ENCODE data around the gene PAK3. TPM values are rescaled to one million over a fixed set of nuclear protein-coding genes. Genes with fewer than 3 reads are reported as not detected.

Gene PAK3
- total RNA-seq, 1 donor from 2014 or later: 4.0 TPM

DNA sequence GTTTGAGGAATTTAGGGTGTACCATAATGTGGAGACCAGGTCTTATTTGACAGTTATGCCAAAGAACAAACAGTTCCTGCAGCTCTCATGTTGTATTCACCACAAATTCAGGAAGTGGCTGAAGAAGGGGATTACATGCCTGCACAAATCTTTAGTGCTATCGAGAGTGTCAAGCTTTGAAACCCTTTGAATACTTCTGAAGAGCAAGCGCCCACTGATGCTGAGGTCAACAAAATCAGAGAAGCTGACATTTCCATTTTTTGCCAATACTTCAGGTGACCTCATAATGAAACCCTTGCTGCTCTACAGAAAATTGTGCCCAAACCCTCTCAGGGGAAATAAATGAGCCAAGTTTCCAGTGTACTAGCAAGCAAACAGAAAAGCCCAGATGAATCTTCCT lies 28.4 kb downstream of the PAK3 start:
- TF ChIP-seq, protein P1, sequence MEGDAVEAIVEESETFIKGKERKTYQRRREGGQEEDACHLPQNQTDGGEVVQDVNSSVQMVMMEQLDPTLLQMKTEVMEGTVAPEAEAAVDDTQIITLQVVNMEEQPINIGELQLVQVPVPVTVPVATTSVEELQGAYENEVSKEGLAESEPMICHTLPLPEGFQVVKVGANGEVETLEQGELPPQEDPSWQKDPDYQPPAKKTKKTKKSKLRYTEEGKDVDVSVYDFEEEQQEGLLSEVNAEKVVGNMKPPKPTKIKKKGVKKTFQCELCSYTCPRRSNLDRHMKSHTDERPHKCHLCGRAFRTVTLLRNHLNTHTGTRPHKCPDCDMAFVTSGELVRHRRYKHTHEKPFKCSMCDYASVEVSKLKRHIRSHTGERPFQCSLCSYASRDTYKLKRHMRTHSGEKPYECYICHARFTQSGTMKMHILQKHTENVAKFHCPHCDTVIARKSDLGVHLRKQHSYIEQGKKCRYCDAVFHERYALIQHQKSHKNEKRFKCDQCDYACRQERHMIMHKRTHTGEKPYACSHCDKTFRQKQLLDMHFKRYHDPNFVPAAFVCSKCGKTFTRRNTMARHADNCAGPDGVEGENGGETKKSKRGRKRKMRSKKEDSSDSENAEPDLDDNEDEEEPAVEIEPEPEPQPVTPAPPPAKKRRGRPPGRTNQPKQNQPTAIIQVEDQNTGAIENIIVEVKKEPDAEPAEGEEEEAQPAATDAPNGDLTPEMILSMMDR (IDR thresholded peaks at IDR 0.05; ENCODE audit: unreplicated experiment): no peak
- Mint-ChIP-seq H3K9me3 (ENCODE audit: unreplicated experiment) (no peaks in the 10 kb centered on the region), H3K27ac (ENCODE audit: unreplicated experiment) (no peak overlapping the region), H3K4me3 (ENCODE audit: unreplicated experiment) (no peak overlapping the region), H3K4me1 (ENCODE audit: unreplicated experiment) (no peaks in the 10 kb centered on the region), H3K36me3 (ENCODE audit: low read depth, unreplicated experiment) (no peaks in the 10 kb centered on the region), H3K27me3 (ENCODE audit: unreplicated experiment) (no peaks in the 10 kb centered on the region)
- DNase-seq (ENCODE audit: low spot score): no peak

DNA sequence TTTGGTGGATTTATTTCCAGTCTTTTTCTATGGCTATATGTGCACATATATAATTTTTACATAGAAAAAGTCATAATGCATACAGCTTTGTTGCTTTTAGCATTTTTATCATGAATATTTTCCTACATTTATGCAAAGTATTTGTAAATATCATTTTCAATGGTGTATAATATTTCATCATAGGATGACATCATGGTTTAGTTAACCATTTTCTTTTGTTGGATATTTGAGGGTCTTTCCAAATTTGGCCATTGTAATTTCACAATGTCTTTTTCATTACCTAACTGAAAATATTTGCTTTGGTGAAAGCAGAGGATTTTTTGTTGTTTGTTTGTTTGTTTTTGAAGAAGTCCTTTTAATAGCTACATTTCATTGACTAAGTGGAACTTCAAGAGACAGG lies 31.0 kb downstream of the PAK3 start:
- TF ChIP-seq, protein P1 (IDR thresholded peaks at IDR 0.05; ENCODE audit: unreplicated experiment): no peak
- H3K4me1 Mint-ChIP-seq (ENCODE audit: unreplicated experiment): no peaks in the 10 kb centered on the region
- DNase-seq (ENCODE audit: low spot score): no peak
- no peak overlapping the region for H3K27ac Mint-ChIP-seq (ENCODE audit: unreplicated experiment)
- no peaks in the 10 kb centered on the region for H3K9me3 Mint-ChIP-seq (ENCODE audit: unreplicated experiment)
- no peak overlapping the region for H3K4me3 Mint-ChIP-seq (ENCODE audit: unreplicated experiment)
- no peaks in the 10 kb centered on the region for H3K36me3 Mint-ChIP-seq (ENCODE audit: low read depth, unreplicated experiment)
- H3K27me3 Mint-ChIP-seq (ENCODE audit: unreplicated experiment): no peaks in the 10 kb centered on the region

DNA sequence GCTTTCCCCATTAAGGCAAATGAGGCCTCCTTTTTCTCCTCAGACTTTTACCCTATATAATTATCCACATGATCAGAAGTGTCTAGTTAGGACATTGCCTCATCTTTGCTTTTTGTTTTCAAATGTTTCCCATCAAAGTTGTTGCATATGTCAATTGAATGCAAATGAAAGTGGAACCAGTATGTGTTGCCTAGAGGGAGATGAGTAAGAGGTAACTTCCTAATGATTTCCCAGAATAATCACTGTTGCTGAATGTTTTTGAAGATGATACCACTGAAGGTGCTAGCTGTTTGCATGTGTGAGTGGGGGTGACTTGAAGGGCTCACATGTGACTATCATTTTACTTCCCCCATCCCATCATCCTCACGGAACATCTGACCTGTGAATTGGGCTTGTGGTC lies 33.9 kb downstream of the PAK3 start:
- H3K27ac Mint-ChIP-seq (ENCODE audit: unreplicated experiment): no peak overlapping the region
- H3K36me3 Mint-ChIP-seq (ENCODE audit: low read depth, unreplicated experiment): no peaks in the 10 kb centered on the region
- no peaks in the 10 kb centered on the region for H3K27me3 Mint-ChIP-seq (ENCODE audit: unreplicated experiment)
- DNase-seq (ENCODE audit: low spot score): no peak
- no peak overlapping the region for H3K4me3 Mint-ChIP-seq (ENCODE audit: unreplicated experiment)
- no peaks in the 10 kb centered on the region for H3K9me3 Mint-ChIP-seq (ENCODE audit: unreplicated experiment)
- H3K4me1 Mint-ChIP-seq (ENCODE audit: unreplicated experiment): peaks cover 4% of the 10 kb centered on the region
- TF ChIP-seq, protein P1 (IDR thresholded peaks at IDR 0.05; ENCODE audit: unreplicated experiment): no peak

DNA sequence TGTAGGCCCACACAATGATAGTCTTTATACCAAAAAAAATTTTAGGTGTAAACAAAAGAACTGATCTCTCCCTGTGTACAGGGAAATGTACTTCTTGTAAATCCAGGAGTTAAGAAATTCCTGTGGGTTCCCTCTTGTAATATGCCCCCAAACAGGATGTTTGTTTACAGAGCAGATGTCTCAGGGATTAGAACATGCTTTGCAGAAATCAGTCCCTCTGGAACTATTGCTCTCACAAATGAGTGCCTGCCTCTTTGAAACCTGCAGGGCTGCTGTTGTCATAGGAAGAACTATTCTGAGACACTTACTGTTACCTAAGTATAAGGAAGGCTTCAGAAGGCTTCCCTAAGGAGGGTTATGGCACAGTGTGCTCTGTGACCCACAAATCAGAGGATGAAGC lies 35.6 kb downstream of the PAK3 start:
- TF ChIP-seq, protein P1 (IDR thresholded peaks at IDR 0.05; ENCODE audit: unreplicated experiment): no peak
- Mint-ChIP-seq H3K36me3 (ENCODE audit: low read depth, unreplicated experiment) (no peaks in the 10 kb centered on the region), H3K4me1 (ENCODE audit: unreplicated experiment) (peaks cover 4% of the 10 kb centered on the region), H3K27ac (ENCODE audit: unreplicated experiment) (no peak overlapping the region), H3K4me3 (ENCODE audit: unreplicated experiment) (no peak overlapping the region), H3K27me3 (ENCODE audit: unreplicated experiment) (no peaks in the 10 kb centered on the region), H3K9me3 (ENCODE audit: unreplicated experiment) (no peaks in the 10 kb centered on the region)
- DNase-seq (ENCODE audit: low spot score): no peak

DNA sequence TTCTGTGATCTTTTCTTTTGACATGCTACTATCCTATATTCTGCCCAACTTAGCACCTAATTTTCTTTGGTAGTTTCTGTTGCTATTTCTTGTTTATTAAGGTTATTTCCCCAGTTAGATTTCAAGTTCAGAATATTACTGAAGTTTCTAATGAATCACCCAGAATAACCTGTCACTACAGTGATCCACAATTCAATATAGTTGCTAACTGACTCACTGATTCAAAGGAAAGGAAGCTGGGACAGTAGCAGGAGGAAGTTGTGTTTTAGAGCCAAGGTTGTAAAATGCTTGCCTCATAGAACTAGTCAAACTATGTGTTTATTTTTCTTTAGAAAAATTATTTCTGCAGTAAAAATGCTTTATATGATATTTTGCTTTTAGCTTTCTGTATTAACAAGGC lies 37.4 kb downstream of the PAK3 start:
- TF ChIP-seq, protein P1 (IDR thresholded peaks at IDR 0.05; ENCODE audit: unreplicated experiment): no peak
- Mint-ChIP-seq H3K4me1 (ENCODE audit: unreplicated experiment) (peaks cover 4% of the 10 kb centered on the region), H3K36me3 (ENCODE audit: low read depth, unreplicated experiment) (no peaks in the 10 kb centered on the region), H3K27me3 (ENCODE audit: unreplicated experiment) (no peaks in the 10 kb centered on the region), H3K9me3 (ENCODE audit: unreplicated experiment) (no peaks in the 10 kb centered on the region), H3K27ac (ENCODE audit: unreplicated experiment) (no peak overlapping the region), H3K4me3 (ENCODE audit: unreplicated experiment) (no peak overlapping the region)
- DNase-seq (ENCODE audit: low spot score): no peak
